Omental fat pad (tissue), 4 donors: ENCODE data around the gene CCNK. TPM values are rescaled to one million over a fixed set of nuclear protein-coding genes. Genes with fewer than 3 reads are reported as not detected.

Source experiments
- ATAC-seq: fragments of 150-250 bp; one replicate; pipeline ENCODE4 v1.9.1; 2016; ENCODE audit warnings: mild to moderate bottlenecking, moderate library complexity; ENCODE audit not compliant: low FRiP score
- DNase-seq: peaks from one replicate; pipeline ENCODE4 v3.0.0-alpha.2; 2019; ENCODE audit warnings: low spot score
- CTCF ChIP-seq, 3 donors: fragments of 450-650 bp; IDR thresholded peaks; one replicate each; pipeline ENCODE4 v1.5.1; 2016 to 2017; ENCODE audit warnings: antibody characterized with exemption in 3 of 3, mild to moderate bottlenecking in 3 of 3, moderate library complexity in 2 of 3
- total RNA-seq, 4 donors: library from RNA; depleted of rRNA; stranded (reverse); fragments of >200 nt; gene quantifications; one replicate each; pipeline ENCODE4 v1.1.0, GENCODE V29; 2016

CCNK gene
- total RNA-seq, 4 donors from 2014 or later = 23.2 to 37.0 (median 34.7) TPM

GRCh38 chr14:99514552-99515300 is 33.5 kb downstream of the CCNK start:
- DNase-seq (no peak), ATAC-seq (no peak)
- TF ChIP-seq CTCF (IDR thresholded peaks at IDR 0.05) = no peak

DNA sequence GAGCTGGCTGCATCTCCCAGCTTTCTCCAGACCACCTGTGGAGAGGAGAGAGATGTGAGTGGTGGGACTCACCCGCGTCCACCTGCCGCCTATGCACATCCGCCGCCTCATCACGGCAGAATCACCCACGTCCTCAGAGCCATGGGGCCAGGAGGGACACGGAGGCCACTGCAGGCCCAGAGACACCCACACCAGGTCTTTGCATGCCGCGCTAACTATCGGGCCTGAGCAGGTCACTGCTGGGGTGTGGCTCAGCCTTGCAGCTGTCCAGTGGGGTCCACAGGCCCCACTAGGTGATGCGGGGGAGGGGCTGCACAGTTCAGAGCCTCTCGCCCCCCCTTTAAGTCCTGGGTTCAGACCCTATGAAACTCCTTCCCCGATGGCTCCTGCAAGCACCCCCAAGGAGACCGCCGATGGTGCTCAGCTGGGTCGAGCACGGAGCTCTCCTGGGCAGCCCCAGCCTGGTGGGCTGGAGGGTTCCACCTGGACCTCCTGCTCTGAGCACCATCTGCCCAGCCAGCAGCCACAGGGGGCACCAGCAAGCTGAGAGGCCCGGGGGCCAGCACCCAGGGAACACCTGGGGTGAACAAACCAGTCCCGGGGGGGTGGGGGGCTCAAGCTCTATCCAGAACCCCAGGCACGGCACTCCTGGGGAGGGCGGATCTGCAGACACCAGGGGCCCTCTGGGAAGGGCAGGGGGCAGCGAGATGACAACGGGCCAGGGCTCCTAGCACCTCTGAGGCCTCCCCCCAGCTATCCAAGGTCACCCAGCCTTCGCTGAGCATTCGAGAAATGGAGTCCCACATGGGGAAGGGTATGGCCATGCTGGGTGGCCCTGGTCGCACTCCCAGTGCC is 34.3 kb downstream of the CCNK start:
- ATAC-seq = no peak
- TF ChIP-seq CTCF (IDR thresholded peaks at IDR 0.05) = no peak
- no peak for DNase-seq

DNA sequence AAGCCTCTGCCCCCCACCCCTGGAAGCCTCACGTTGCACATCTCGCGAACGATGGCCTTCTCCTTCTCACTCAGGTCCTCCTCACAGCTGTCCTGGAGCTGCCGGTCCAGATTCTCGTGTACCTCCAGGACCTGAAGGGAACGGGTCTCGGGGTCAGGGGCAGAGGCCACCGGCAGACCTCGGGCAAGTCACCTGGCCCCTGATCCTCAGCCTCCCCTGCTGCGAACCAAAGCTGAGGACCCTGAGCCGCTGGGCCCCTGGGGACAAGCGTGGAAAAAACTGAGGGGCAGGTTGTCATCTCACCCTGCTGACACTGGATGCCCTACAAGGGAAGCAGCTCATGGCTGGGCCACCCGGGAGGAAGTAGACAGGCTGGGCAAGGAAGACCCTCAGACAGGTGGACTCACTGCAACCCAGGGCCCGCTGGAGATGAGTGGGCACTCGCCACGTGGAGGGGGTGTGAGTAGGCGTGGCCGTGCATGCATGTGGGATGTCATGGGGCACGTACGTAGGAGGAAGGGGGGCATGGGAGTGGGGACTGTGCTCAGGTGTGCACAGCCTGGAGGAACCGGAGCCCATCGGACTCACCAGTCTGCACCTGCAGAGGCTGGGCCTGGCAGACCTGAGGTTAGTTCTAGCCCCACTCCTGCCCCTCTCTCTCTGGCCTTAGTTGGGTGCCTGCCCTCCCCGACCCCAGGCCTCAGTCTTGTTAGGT is 35.1 kb downstream of the CCNK start:
- DNase-seq = no peak
- no peak for ATAC-seq
- TF ChIP-seq CTCF (IDR thresholded peaks at IDR 0.05) = no peak

DNA sequence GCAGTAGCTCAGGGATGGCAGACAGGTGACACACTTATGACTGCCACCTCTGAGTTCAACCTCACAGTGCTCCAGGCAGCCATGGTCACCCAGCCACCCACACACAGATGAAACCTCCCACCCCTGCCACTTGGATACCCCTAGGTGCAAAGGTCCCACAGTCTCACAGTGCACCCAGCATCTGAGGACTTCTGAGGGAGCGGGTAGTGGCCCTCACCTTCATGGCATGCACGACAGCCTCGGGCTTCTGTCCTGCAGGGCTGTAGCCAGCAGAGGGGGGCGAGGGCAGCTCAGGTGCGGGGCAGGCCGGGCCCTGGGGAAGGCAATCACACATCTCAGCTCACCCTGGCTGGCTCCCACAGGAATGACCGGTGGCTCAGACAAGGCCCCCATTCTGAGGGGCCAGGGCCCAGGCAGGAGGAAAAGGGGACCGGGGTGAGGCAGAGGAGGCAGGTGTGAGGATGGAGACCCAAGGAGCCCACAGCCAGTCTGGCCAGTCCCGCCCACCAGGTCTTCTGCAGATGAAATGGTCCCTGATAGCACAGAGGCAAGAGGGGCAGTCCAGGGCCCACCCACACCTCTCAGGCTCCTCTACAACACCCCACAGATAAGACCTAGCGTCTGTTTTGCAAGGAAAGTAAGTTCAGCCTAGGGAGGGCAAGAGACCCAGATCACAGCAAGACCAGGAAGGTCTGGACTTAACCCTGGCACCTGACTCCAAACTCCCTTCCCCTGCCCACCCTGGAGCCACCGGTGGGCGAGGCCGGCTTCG is 35.8 kb downstream of the CCNK start:
- TF ChIP-seq CTCF (IDR thresholded peaks at IDR 0.05) = no peak
- DNase-seq = no peak
- no peak for ATAC-seq

DNA sequence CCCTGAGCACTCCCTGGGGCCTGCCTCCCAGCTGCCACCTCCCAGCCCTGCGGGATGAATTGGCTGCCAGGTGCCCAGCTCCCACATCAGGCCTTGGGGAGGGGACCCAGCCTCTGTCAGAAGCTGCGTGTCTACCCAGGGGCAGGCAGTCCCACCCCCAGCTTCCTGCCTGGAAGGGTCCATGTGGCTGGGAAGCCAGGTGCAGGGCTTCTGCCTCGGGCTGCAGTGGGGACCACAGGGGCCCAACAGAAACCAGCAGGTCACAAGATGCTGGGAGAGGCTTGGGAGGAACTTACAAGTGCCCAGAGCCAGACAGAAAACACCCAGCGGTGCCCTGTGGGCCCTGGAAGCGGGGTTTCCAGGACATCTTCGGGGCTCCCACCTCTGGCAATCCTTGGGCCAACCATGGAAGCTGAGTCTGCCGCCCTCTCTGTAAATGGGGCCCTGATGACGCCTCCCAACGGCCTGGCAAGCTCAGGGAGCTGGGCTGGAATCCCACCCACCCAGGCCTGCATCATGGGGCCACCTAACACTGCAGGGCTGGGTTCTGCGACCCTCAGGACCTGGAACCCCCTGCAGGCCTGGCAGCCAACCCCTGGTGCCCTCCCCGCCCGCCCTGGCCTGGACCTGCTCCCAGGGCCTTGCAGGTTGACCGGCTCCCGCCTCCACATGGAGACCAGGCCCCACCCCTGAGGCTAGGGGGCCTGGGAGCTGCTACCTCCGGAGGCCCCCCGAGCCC is 36.6 kb downstream of the CCNK start:
- no peak for TF ChIP-seq CTCF (IDR thresholded peaks at IDR 0.05)
- no peak for ATAC-seq
- no peak for DNase-seq
